Kidney (tissue), 14 donors: ENCODE data around the gene UMPS. TPM values are rescaled to one million over a fixed set of nuclear protein-coding genes. Genes with fewer than 3 reads are reported as not detected.

Source experiments
- DNase-seq, 5 donors: peaks; one replicate each; pipeline ENCODE4 v3.0.0-alpha.2; 2013 to 2020
- FAIRE-seq: peaks from 2 replicates; lab custom pipeline; 2012; peaks lifted over from hg19 to GRCh38; lab: Jason Lieb, UNC
- H3K27ac ChIP-seq, 2 donors: one replicate each; pipeline ENCODE4 v1.7.0; 2013; ENCODE audit warnings: low read depth in 2 of 2, low read length in 2 of 2, inconsistent platforms in 1 of 2
- H3K27me3 ChIP-seq: one replicate; pipeline ENCODE4 v1.7.1; 2013; ENCODE audit warnings: low read length, inconsistent platforms; ENCODE audit not compliant: control insufficient read depth, insufficient read depth
- H3K36me3 ChIP-seq, 3 donors: one replicate each; pipeline versions ENCODE4 v1.7.0 to v1.7.1; 2013; ENCODE audit warnings: low read length in 3 of 3, control low read depth in 1 of 3, inconsistent platforms in 1 of 3; ENCODE audit not compliant: insufficient read depth in 3 of 3, control insufficient read depth in 2 of 3
- H3K4me1 ChIP-seq, 3 donors: one replicate each; pipeline versions ENCODE4 v1.7.0 to v1.7.1; 2013; ENCODE audit warnings: low read length in 3 of 3, inconsistent platforms in 1 of 3, low read depth in 1 of 3; ENCODE audit not compliant: control insufficient read depth in 2 of 3, insufficient read depth in 2 of 3
- H3K4me3 ChIP-seq, 3 donors: one replicate each; pipeline versions ENCODE4 v1.7.0 to v1.8.1; 2013; ENCODE audit warnings: low read length in 3 of 3, control low read depth in 1 of 3, inconsistent platforms in 1 of 3
- H3K9ac ChIP-seq, 3 donors: one replicate each; pipeline versions ENCODE4 v1.7.0 to v1.7.1; 2013; ENCODE audit warnings: low read length in 3 of 3, control low read depth in 1 of 3, inconsistent platforms in 1 of 3
- H3K9me3 ChIP-seq, 3 donors: one replicate each; pipeline versions ENCODE4 v1.7.0 to v1.7.1; 2013; ENCODE audit warnings: low read length in 3 of 3, control low read depth in 1 of 3, inconsistent platforms in 1 of 3; ENCODE audit not compliant: control insufficient read depth in 2 of 3, insufficient read depth in 1 of 3
- intact Hi-C: fragments of 100-400 bp; cut with DNase I; formaldehyde crosslinking; loops from one replicate; pipeline ENCODE4 v1.11.1; 2022
- polyA plus RNA-seq: library from polyadenylated mRNA; stranded (reverse); fragments of 350-450 nt; fragmentation: Illumina TruSeq; extraction: RNeasy Lipid Tissue Mini Kit (QIAGEN cat#74804); gene quantifications from one replicate; pipeline ENCODE4 v1.2.3, GENCODE V29; 2014; ENCODE audit warnings: low read depth, low replicate concordance; ENCODE audit not compliant: insufficient read depth
- total RNA-seq: library from RNA; stranded (reverse); fragmentation: NEBNext Ultra II Directional; extraction: Animal tissue kit (Norgen Biotek cat#: 25700); gene quantifications from one replicate; pipeline ENCODE4 v1.2.1, GENCODE V29; 2021
- TF ChIP-seq, protein P1 (sequence below): IDR thresholded peaks from 3 replicates; pipeline ENCODE4 v1.5.1; 2012; ENCODE audit warnings: mild to moderate bottlenecking, moderate library complexity, borderline replicate concordance; ENCODE audit not compliant: insufficient read depth; ENCODE audit errors: extremely low read depth
- donor health status: control.
- donor health status: control.
- donor health status: control.
- donor health status: control.
- donor health status: control.
- donor health status: DM: yes; HTN: yes; CAD: no.
- donor health status: Normal renal cell carcinoma (clear cell type).

Gene UMPS
- total and polyA plus RNA-seq, 2 donors from 2014 or later, result 24.7 to 25.7 TPM

DNA sequence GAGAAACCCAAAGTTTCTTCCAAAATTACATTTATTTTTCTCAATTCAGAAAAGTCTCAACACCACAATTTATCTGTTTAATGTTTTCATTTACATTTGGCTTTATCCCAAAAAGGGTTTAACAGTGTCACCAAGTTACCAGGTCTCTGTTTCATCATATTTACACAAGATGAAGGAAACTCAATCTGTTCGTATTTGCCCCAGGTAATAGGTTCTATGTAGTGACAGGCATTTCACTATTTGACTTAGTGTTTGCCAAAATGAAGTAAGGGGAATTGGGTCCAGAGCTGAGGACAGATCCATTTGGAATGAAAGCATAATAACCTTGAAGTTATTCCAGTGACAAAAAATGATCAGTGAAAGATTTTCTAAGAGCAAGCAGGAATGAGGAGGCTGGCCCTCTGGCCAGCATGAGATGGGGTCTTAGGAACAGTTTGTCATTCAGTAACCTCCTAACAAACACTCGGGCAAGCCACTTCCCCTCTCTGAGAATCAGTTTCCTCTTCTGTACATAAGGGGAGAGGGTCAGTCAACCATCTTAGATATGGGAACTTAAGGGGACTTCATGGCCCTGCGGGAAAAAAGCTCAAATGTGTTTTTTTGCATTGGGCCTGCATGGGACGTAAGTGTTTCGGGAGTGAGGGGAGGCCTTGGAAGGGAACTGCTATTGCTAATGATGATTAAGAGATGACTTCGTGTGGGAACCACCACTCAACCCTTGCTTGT, 31.8 kb downstream of the UMPS start:
- Histone ChIP-seq H3K9ac (no peak overlapping the region), H3K36me3 (peaks cover 0 to 30% (median 22%) of the 10 kb centered on the region in 3 donors), H3K9me3 (no peaks in the 10 kb centered on the region), H3K27me3 (no peaks in the 10 kb centered on the region), H3K27ac (no peak overlapping the region), H3K4me3 (no peak overlapping the region), H3K4me1 (peaks cover 0 to 2% (median 0%) of the 10 kb centered on the region in 3 donors)
- FAIRE-seq (no peak), DNase-seq (no peak)
- intact Hi-C loops, result loop anchor here (5.0 kb wide), 1 partner anchor 140 kb away; no protein-coding TSS in a partner anchor
- TF ChIP-seq, protein P1, sequence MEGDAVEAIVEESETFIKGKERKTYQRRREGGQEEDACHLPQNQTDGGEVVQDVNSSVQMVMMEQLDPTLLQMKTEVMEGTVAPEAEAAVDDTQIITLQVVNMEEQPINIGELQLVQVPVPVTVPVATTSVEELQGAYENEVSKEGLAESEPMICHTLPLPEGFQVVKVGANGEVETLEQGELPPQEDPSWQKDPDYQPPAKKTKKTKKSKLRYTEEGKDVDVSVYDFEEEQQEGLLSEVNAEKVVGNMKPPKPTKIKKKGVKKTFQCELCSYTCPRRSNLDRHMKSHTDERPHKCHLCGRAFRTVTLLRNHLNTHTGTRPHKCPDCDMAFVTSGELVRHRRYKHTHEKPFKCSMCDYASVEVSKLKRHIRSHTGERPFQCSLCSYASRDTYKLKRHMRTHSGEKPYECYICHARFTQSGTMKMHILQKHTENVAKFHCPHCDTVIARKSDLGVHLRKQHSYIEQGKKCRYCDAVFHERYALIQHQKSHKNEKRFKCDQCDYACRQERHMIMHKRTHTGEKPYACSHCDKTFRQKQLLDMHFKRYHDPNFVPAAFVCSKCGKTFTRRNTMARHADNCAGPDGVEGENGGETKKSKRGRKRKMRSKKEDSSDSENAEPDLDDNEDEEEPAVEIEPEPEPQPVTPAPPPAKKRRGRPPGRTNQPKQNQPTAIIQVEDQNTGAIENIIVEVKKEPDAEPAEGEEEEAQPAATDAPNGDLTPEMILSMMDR, result no peak

DNA sequence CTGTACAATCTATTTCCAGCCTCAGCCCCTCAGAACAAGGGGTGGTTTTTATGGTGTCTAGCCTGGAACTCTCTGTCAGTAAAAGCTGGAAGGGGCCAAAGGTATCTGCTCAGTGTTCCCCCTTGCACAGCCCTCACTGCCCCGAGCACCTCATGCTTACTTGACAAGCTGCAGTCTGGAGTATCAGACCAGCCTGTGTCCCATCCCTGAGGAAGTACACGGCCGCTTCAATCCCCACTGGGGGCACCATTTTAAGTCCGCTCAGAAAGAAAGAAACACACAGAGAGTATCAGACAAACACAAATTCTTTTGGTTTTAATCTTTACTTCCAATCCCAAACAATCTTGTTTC, 32.4 kb downstream of the UMPS start:
- intact Hi-C loops, result loop anchor here (5.0 kb wide), 1 partner anchor 140 kb away; no protein-coding TSS in a partner anchor
- peaks cover 0 to 2% (median 0%) of the 10 kb centered on the region in 3 donors for H3K4me1 ChIP-seq
- H3K4me3 ChIP-seq, result no peak overlapping the region
- H3K9ac ChIP-seq, result no peak overlapping the region
- peaks cover 0 to 35% (median 23%) of the 10 kb centered on the region in 3 donors for H3K36me3 ChIP-seq
- TF ChIP-seq, protein P1, result no peak
- H3K27ac ChIP-seq, result no peak overlapping the region
- no peaks in the 10 kb centered on the region for H3K27me3 ChIP-seq
- no peaks in the 10 kb centered on the region for H3K9me3 ChIP-seq
- DNase-seq (no peak), FAIRE-seq (no peak)

DNA sequence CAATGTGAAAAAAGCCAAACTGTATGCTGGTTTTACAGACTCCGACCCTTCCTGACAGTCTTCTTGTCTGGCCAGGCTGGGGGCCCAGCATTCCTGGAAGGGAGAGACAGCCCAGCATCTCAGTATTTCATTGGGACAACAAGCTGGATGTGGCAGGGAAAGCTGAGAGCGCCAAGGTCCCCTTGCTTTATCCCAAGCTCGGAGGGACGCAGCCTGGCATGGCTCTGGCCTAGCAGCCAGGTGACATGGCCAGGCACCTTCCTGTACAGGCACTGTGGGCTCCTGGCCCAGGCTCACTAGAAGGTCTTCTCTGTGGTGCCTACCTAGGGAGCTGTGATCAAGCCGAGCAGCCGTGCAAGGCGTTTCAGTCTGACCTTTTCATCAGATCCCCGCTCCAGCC, 33.0 kb downstream of the UMPS start:
- Histone ChIP-seq H3K27ac (no peak overlapping the region), H3K9me3 (no peaks in the 10 kb centered on the region), H3K36me3 (peaks cover 0 to 38% (median 28%) of the 10 kb centered on the region in 3 donors), H3K4me3 (no peak overlapping the region), H3K27me3 (no peaks in the 10 kb centered on the region), H3K4me1 (peaks cover 0 to 2% (median 0%) of the 10 kb centered on the region in 3 donors), H3K9ac (no peak overlapping the region)
- TF ChIP-seq, protein P1, result no peak
- FAIRE-seq, result no peak
- intact Hi-C loops, result loop anchor here (5.0 kb wide), 1 partner anchor 139 kb away; no protein-coding TSS in a partner anchor
- no peak for DNase-seq
